EL (cell line): ENCODE measurements around the gene NOG.

ENCODE experiments used
- DNase-seq: peaks from one replicate; pipeline ENCODE4 v3.0.0-alpha.2; 2016

Gene NOG

DNA sequence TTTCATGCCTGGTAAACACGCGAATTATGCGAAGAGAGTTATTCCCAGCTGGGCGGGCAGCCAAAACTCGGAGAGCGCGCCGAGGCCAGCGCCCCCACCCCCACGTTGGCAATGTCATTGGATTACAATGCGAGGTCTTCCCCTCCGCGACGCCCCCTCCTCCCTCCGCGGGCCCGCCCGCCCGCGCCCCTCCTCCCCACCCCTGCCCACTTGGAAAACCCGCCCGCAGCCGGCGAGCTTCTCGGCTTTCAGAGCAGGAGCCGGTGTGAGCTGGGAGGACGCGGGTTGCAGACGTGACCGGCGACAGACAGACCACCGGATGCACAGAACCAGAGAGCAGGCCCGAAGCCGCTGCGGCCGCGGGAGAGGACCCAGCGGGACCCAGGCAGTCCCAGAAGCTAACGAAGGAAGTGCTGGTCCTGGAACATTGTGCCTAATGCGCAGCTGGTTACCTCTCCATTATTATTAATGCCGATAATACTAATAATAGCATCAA, 4.0 kb downstream of the NOG start:
- peak; percentile 75 for DNase-seq

DNA sequence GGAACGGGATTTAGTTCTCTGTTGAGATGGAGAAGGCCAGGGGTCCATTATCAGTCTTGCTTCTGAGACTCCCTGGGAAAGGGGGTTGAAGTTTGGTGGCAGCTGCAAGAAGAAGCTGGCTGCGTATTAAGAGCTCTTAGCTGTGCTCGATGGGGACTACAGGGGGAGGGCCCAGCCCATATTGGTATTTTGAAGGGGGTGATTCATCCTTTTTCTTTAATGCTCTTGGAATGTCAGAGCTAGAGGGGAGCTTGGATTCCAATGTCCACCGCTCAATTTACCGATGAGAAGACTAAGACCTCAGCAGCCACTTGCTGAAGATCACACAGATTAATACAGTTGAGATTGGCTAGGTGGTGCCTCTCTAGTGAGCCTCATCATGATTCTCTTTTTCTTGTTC, 5.0 kb downstream of the NOG start:
- DNase-seq: peak; percentile 92

DNA sequence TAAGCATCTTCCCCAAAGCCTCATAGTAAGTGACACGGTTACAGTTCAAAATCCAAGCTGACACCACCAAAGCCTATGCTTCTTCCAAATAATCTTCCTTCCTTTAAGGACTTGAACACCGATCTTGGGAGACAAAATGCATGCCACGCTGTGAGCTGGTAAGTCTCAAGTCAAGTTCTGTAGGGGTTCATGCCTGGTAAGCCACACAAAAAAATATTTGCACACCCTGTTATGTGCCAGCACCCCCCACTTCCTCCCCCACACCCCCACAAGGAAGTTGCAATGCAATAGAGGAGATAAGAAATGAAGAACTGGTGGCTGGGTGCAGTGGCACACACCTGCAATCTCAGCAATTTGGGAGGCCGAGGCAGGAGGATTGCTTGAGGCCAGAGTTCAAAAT, 5.6 kb downstream of the NOG start:
- no peak for DNase-seq

DNA sequence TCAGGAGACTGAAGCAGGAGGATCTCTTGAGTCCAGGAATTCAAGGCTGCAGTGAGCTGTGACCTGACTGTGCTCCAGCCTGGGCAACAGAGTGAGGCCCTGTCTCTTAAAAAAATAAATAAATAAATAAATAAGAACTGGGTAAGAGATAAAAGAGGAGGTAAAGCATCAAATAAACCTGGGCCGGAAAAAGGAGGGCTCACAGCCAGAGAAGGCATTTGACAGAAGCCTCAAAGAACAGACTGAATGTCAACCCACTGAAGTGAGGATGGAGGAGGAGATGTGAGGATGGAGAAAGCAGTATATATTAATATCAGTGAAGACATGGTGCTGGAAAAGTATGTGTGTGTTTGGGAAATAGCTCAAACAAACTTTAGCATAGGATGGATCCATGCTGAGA, 6.1 kb downstream of the NOG start:
- DNase-seq: no peak

GRCh38 chr17:56600256-56600655, 6.8 kb downstream of the NOG start:
- no peak for DNase-seq

DNA sequence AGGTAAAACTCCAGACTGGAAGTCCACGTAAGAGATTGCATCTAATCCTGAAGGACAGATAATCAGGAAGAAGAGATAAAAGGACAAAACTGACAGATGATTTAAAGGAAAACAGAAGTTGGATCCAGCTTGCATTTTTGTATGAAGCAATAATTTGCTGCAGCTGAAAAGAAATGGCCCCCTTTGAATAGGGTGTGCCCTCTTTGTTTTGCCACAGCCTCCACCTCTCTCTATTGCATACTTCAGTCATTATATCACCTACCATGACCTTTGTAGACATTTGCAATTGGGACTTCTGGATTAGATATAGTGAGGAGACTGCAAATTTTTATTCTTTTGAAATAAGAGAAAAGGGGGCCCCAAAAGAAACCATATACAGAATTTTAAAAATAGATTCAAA, 8.1 kb downstream of the NOG start:
- DNase-seq: no peak

GRCh38 chr17:56602292-56603130, 9.0 kb downstream of the NOG start:
- DNase-seq: no peak

- no peak for DNase-seq
These were observed 10.2 kb downstream of the NOG start for GRCh38 chr17:56603486-56604238.

- DNase-seq: peak; percentile 30
These were observed 11.3 kb downstream of the NOG start for GRCh38 chr17:56604691-56605290.

DNA sequence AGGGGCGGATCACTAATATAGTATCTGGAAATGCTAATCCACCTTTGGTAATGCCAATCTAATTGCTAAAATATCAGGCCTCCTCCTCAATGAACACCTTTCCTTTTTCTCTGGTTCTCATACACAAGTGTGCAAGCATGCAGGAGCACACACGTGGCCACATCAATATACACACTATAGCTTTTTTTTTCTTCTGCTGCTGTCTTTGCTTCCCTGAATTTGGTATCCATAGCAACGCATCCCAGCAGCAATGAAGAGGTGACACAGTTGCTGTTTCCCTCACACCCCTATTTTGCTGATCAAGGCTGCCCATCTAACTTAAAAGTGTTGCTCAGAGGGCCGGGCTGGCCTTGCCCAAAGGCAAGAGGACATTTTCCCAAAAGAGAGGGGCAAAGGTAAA, 15.4 kb downstream of the NOG start:
- no peak for DNase-seq

GRCh38 chr17:56610321-56610720, 16.8 kb downstream of the NOG start:
- no peak for DNase-seq

- no peak for DNase-seq
These were observed 19.6 kb downstream of the NOG start for GRCh38 chr17:56613131-56613530.

DNA sequence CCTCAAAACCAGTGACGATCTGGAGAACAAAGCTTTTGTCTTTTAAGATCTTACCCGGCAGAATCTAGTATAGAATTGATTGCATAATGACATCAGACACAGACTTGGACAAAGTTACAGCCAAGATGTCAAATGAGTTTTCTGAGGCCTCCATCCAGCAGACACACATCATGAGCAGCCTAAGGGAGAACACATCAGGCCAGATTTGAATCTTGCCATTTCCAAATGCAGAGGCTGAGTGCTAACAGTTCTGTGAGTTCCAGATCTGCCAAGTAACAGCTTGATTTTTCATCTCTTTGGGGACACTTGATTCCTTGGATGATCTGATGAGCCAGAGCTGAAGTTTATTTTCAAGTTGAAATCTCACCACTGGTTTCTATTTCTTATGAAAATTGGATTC, 21.0 kb downstream of the NOG start:
- DNase-seq: no peak

DNA sequence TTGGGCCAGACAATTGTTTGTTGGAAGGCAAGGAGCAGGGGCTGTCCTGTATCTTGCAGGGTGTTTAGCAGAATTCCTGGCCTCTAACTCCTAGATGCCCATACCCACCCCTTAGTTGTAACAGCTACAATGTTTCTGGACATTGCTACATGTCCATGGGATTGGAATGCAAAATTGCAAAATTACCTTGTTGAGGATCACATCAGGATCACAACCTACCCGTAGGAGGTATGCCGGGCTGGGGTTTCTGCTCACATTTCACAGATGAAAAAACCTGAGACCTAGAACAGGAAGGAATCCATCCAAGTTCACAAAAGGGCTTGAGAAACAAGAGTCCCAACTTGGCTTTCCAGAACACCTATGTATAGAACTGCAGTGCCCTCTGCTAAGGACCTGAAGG, 22.7 kb downstream of the NOG start:
- no peak for DNase-seq

- no peak for DNase-seq
These were observed 29.9 kb downstream of the NOG start for GRCh38 chr17:56623383-56623782.

DNA sequence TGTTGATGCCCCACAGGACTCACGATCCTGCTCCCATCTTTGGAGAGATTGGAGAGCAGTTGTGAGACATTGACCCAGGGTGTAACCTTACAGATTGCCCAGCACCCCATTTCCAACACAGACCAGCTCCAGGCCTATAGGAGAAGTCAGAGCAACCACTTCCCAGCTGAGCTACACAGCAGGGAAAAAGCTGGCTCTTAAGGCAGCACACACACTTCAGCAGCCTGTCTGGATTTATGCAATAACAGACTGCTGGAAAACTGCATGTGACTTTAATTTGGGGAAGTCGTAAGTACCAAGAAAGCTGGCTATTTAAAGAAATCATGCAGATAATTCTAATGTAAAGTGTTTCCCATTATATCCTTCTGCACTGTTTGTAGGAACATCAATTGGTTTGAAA, 30.8 kb downstream of the NOG start:
- DNase-seq: no peak

DNA sequence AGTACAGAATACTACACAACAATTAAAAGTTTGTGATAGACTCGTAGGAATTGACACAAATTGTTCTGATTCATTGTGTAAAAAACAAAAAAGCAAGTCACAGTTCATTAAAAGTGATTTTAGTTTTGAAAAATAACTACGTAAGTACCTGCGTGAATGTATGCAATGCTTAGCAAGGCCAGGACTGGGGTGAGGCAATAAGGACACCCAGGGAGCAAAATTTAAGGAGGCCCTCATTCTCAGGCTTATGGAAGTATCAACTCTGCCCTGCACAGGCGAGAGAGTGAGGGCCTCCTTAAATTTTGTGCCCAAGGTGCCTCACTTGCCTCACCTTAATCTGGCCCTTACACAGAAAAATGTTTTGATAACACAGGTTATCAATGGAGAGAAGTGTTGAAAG, 31.4 kb downstream of the NOG start:
- no peak for DNase-seq

GRCh38 chr17:56629531-56630075, 36.1 kb downstream of the NOG start:
- DNase-seq: peak; percentile 53

GRCh38 chr17:56630202-56630601, 36.7 kb downstream of the NOG start:
- DNase-seq: no peak

GRCh38 chr17:56633681-56634080, 40.2 kb downstream of the NOG start:
- DNase-seq: no peak

DNA sequence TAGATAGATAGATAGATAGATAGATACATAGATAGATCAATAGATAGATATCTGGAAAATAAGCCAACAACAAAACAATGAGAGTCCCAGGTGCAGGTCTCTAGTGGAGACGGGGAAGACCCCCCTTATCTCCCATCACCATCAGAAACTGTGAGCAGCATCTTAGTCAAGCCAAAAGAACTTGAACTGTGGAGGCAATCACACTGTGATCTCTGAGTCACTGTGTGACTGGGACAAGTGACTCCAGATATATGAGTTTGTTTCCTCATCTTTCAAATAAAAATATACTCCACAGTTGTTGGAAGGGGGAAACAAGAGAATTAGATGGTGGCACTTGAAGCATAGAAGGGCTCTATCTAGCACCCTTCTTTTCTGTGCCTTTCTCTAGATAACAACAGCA, 42.1 kb downstream of the NOG start:
- peak; percentile 29 for DNase-seq

DNA sequence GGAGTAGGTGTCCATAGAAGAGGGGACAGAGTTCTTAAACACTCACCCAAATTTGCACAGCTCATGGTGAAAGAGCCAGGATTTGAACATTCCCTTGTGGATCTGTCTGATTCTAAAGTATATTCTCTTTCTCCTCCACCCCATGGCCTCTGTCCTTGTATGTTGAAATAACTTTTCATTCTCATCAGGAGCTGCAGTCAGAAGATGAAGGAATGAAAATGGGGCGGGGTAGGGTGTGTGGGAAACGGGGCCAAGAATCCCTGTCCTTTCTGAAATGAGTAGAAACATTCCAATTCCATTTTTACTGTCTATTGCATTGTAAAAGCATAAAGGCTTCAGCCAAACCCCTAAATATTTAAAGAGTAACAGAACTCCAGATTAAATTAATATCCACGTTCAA, 42.8 kb downstream of the NOG start:
- DNase-seq: no peak

- no peak for DNase-seq
These were observed 43.8 kb downstream of the NOG start for GRCh38 chr17:56637254-56637653.
